NCI-H2107 treated with DMSO at 0.1 percent for 48 hours (cell line): ENCODE results near the gene EPB41L4A.
"Not testable (repeated sequence)": the region's sequence is repeated elsewhere in the genome, so short reads cannot be mapped to it uniquely, and the experiment has no call there.

Experiments
- DNase-seq: peaks from one replicate; lab custom pipeline; 2025; ENCODE audit not compliant: unreplicated experiment; lab: John Stamatoyannopoulos, UW

The EPB41L4A gene

DNA sequence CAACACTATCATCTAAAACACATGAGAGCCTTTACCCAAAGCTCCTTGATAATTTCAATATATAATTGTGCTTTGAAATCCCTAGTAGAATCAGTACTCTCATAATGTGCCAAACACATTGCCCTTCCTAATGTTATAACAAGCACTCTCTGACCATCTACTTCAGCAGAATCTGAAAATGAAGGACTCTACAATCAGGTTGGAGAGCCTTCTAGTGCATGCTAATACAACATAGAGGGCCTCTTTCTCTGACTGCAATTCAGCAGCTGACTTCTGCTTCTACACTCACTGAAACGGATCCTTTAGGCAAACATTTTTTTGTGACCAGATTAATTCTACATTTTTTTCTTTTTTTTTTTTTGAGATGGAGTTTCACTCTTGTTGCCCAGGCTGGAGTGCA, 155.6 kb downstream of the EPB41L4A start:
- DNase-seq, result no peak

GRCh38 chr5:112258571-112258970, 160.5 kb downstream of the EPB41L4A start:
- DNase-seq, result no peak

DNA sequence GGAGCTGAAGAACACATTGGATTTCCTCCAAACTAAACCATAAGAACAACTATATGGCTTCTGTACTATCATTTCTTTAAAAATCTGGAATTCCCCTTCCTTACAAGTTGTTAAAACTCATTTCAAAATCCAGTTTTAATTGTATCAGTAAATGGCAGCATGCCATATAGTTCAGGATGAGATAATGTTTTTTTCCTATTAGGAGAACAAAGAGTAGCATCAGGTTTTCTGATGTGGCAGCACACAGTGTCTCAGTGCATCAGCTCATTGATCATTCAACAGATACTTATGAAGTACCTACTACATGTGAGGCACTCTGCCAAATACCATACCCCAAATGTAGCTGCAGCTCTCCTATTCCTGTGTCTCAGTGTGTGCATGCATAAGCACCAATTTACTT, 161.1 kb downstream of the EPB41L4A start:
- no peak for DNase-seq

DNA sequence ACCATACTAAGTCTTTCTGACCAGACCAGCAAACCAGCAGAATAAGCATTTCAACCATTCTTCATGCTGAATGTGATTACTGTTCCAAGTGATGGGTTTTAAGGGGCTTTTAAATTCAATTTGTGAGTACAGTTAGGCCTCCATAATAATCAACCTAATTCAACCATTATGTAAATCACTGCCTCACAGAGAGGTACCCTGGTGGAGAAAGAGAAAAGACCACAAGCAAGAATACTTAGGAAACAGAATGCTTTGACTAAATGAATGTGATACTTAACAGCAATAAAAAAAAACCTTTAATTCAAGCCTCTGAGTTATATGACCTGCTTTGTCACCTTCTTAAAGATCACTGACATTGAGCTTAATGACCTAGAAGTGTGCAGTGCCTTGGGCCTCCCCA, 162.1 kb downstream of the EPB41L4A start:
- no peak for DNase-seq

- no peak for DNase-seq
These were observed 164.8 kb downstream of the EPB41L4A start for GRCh38 chr5:112254303-112254702.

DNA sequence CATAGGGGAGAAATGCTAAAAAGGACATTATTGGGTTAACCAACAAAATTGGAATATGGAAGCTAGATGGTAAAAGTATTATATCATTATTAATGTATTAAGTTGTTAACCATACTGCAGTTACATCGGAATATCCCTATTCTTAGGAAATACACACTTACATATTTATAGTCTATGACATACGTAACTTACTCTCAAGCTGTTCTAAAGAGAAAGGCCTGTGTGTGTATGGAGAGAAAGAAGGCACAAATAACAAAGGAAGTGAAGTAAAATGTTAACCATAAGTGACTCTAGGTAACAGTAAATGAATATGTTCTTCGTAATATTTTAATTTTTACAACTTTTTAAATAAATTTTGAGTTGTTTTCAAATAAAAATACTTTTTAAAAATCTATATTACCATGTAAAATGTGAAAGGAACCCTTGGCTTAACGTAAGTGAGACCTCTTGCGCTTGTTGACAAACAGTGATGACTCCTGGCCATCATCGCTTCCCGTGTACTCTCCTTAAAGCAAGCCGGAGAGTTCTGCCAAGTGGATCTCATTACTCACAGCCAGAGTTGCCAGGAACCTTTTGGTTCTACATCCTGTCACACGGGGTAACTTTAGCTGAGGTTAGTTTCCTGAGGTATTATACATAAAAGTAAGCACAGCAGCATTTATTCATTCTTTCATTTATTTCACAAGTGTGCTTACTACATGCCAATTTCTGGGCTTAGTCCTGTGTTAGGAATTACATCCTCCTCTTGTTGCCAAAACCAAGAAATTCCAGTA, 165.4 kb downstream of the EPB41L4A start:
- DNase-seq, result no peak

GRCh38 chr5:112250551-112250950, 168.5 kb downstream of the EPB41L4A start:
- DNase-seq, result no peak

GRCh38 chr5:112248623-112249022, 170.5 kb downstream of the EPB41L4A start:
- DNase-seq, result no peak

- DNase-seq, result no peak
These were observed 171.1 kb downstream of the EPB41L4A start for GRCh38 chr5:112247960-112248359.

DNA sequence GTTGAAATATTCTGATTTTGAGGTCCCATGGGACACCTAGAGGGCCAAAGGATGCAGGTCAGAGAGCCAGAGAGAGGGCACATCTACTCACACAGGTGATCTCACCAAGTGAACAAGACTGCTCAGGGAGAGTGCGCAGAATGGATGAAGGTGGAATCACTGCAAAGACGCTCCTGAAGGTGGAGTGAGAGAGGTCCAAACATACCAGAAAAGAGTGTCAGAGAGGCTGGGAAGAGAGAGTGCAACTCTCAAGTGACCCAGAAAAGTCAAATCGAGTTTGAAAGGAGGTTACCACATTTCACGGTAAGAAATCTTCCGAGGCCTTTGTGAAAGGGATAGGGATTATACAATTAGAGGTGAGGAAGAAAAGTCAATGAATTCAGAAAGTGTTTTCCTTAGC, 173.4 kb downstream of the EPB41L4A start:
- no peak for DNase-seq

- DNase-seq, result no peak
These were observed 179.1 kb downstream of the EPB41L4A start for GRCh38 chr5:112239996-112240395.

DNA sequence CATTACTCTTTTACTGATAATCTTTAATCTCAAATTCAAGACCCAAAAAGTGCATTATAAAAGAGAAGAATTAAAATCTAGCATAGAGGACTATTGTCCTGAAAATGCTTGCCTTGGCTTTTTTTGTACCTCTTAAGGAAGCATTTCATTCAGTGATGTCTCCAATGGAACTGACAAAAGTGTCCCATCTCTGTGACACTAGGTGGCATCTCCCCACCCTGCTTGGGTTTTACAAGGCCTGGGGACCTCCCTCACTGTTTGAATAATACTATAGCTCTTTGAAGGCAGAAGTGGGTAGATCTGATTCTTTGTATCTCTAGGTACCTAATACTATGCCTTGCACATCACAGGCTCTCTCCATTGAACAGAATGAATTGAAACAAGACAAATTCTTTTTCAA, 180.6 kb downstream of the EPB41L4A start:
- DNase-seq, result no peak

- DNase-seq, result no peak
These were observed 181.6 kb downstream of the EPB41L4A start for GRCh38 chr5:112237456-112237855.

DNA sequence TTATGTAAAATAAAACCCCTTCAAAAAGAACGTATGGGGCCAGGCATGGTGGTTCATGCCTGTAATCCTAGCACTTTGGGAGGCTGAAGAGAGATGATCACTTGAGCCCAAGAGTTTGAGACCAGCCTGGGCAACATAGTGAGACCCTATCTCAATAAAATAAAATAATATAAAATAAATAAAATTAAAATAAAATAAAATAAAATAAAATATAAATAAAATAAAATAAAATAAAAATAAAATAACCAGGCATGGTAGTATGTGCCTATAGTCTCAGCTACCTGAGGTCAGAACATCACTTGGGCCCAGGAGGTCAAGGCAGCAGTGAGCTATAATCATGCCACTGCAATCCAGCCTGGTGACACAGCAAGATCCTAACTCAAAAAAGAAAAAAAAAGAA, 185.1 kb downstream of the EPB41L4A start:
- no peak for DNase-seq

GRCh38 chr5:112232667-112233066, 186.4 kb downstream of the EPB41L4A start:
- DNase-seq, result no peak

- no peak for DNase-seq
These were observed 188.5 kb downstream of the EPB41L4A start for GRCh38 chr5:112230606-112231005.

- no peak for DNase-seq
These were observed 190.4 kb downstream of the EPB41L4A start for GRCh38 chr5:112228667-112229066.

DNA sequence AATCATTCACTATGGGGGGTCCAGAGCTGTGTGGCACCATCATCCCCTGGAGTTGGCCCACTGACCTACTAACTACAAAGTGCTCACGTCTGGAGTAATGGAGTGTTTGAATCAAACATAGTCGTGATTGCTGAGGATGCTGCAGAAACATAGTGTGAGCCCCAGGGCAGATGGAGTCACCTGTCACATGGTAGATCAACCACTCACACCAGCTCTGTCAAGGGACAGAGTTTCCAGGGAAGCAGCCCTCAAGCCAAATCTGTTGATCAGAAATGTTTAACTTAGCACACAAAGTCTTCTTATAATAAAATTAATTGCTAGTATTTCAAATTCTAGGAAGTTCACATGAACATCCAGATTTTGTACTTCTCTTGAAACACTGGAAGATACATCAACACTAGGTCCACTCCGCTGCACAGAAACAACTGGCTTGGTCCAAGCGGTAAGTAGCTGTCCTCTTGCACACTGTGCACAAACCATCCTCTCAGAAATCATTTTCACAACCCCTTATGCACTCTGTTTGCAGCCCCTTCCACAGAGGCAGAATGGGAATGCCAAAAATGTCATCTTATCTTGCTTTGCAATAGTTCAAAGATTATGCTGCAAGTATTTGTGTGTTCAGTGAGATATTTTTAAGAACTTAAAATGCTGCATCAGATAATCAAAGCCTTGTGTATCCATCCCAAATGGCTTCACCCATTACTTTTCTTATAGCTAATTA, 191.0 kb downstream of the EPB41L4A start:
- no peak for DNase-seq

DNA sequence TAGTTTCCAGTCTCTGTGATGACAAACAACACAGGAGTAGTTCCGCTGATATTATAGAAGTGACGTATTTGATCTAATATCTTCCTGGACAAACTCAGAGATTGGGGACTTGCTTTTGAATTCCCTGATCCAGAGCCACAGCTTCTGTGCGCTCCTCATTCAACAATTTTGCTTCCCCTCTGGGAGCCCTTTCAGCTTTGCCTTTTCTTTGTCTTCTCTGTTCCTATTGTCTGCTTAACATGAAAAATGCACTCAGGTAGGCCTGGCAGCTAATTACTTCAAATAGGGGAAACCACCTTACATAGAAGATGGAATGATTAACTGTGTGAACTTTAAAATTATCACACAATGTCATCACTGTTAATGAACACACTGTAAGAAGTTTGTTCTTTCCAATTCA, 192.9 kb downstream of the EPB41L4A start:
- no peak for DNase-seq

GRCh38 chr5:112222997-112223396, 196.1 kb downstream of the EPB41L4A start:
- DNase-seq, result not testable (repeated sequence)

- no peak for DNase-seq
These were observed 197.9 kb downstream of the EPB41L4A start for GRCh38 chr5:112221128-112221527.

GRCh38 chr5:112219000-112219399, 200.1 kb downstream of the EPB41L4A start:
- no peak for DNase-seq
